Measurements from ENCODE around the gene NPIPA2. TPM values are rescaled to one million over a fixed set of nuclear protein-coding genes. Genes with fewer than 3 reads are reported as not detected.
"Not testable (repeated sequence)": the region's sequence is repeated elsewhere in the genome, so short reads cannot be mapped to it uniquely, and the experiment has no call there.

NPIPA2 gene
- total RNA-seq: 0.07 and 0.60 TPM in 2 replicates

DNA sequence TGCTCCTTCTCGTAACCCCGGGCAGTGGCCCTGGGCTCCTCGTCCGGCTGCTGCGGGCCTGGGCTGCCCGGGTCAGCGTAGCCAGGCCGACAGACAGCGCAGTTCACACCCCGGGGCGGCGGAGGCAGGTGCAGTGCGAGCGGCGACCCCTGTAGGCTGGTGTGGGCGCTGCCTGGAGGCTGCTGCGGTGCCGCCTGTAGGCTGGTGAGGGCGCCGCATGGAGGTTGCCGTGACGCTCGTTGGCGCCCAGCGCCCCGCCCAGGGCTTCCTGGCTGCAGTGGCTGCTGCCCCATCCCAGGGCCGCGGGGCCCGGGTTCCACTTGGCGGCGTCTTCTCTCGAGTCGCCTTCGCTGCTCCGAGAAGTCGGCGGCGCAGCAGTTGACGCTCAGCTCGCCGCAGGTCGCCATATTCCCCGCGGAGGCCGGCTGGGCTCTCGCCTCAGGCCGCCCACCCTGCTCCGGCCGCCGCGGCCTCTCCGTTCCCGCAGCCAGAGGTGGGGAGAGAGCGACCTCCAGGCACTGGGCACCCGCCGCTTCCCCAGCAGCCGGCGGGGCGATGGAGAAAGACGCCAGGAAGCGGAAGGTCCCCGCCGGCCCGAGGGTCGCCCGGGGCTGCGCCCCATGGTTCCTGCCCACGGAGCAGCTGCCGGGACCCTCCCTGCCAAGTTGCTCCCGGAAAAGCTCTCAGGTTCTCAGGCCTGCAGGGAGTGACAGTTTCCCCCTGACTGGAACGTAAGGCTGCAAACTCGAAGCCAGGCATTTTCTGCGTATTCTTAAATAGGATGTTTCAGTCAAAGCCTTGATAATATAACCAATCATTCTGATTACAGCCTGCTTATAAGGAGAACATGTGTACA lies at the start of gene NPIPA2:
NPIPA2 (plus strand) TSS at position 261 of the 856 bp plus-strand sequence. CDS start 5,533 bp downstream, outside the sequence.
- DNase-seq (ENCODE audit: low read depth, low spot score): not testable (repeated sequence)

DNA sequence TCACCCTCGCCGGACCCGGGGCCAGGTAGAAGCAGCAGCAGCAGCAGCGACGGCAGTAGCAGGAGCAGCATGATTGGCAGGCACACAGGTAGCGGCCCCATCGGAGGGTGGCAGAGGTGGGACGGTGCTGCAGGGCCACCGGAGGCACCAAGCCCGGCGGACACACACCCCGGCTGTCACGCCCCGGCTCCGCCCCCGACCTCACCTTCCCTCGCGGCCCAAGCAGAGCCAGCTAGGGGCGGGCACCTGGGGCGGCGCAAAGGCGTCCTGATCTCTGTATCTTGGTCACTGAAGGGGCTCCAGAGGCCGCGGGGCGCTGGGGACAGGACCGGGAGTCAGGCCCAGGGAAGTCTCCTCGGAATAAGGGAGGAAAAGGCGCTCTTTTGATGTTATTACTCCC lies 48.2 kb upstream of the NPIPA2 start, which contains the start of gene PLA2G10:
PLA2G10 (minus strand) TSS at position 180 of the 400 bp plus-strand sequence; CDS start at position 101, 79 bp downstream.
- not testable (repeated sequence) for DNase-seq (ENCODE audit: low read depth, low spot score)

DNA sequence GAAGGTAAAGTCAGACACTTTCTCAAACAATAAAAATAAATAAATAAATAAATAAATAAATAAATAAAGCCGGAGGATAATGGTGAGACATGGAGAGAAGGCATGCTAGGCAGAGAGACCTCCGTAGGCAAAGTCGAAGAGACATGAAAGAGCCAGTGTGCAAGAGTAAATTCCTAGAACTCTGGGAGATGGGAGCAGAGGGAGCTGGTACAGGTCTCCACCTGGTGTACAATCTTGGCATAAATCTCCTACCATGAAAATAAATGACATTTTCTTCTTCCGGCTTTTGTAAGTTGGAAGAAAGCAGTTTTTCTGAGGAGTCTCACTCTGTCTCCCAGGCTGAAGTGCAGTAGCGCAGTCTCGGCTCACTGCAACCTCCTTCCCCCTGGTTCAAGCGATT lies 40.5 kb upstream of the NPIPA2 start:
- DNase-seq (ENCODE audit: low read depth, low spot score): not testable (repeated sequence)

DNA sequence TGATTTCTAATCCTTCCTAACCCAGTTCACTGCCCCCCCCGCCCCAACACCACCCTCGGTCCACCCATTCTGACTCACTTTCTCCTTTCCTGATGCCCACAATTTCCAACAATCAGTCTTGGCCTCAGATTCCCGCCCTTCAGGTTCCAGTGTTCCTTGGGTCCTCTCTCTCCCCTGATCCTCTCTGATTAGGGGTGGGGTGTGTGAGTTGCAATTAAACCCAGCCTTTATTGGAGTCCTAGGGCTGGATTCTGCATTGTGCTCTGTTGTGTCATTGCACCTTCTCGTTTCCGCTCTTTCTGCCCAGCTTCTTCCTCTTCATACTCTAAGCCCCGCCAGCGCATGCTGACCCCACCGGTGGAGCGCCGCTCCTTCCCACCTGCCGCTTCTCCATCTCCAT lies 39.7 kb upstream of the NPIPA2 start:
- DNase-seq (ENCODE audit: low read depth, low spot score): not testable (repeated sequence)

DNA sequence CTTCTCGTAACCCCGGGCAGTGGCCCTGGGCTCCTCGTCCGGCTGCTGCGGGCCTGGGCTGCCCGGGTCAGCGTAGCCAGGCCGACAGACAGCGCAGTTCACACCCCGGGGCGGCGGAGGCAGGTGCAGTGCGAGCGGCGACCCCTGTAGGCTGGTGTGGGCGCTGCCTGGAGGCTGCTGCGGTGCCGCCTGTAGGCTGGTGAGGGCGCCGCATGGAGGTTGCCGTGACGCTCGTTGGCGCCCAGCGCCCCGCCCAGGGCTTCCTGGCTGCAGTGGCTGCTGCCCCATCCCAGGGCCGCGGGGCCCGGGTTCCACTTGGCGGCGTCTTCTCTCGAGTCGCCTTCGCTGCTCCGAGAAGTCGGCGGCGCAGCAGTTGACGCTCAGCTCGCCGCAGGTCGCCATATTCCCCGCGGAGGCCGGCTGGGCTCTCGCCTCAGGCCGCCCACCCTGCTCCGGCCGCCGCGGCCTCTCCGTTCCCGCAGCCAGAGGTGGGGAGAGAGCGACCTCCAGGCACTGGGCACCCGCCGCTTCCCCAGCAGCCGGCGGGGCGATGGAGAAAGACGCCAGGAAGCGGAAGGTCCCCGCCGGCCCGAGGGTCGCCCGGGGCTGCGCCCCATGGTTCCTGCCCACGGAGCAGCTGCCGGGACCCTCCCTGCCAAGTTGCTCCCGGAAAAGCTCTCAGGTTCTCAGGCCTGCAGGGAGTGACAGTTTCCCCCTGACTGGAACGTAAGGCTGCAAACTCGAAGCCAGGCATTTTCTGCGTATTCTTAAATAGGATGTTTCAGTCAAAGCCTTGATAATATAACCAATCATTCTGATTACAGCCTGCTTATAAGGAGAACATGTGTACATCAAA lies 38.9 kb upstream of the NPIPA2 start, which contains the start of gene NPIPA3:
NPIPA3 (plus strand) TSS at position 256 of the 856 bp plus-strand sequence. CDS start 5,533 bp downstream, outside the sequence.
- not testable (repeated sequence) for DNase-seq (ENCODE audit: low read depth, low spot score)

DNA sequence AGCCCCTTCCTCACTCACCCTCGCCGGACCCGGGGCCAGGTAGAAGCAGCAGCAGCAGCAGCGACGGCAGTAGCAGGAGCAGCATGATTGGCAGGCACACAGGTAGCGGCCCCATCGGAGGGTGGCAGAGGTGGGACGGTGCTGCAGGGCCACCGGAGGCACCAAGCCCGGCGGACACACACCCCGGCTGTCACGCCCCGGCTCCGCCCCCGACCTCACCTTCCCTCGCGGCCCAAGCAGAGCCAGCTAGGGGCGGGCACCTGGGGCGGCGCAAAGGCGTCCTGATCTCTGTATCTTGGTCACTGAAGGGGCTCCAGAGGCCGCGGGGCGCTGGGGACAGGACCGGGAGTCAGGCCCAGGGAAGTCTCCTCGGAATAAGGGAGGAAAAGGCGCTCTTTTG lies 9.1 kb upstream of the NPIPA2 start:
- DNase-seq (ENCODE audit: low read depth, low spot score): not testable (repeated sequence)

DNA sequence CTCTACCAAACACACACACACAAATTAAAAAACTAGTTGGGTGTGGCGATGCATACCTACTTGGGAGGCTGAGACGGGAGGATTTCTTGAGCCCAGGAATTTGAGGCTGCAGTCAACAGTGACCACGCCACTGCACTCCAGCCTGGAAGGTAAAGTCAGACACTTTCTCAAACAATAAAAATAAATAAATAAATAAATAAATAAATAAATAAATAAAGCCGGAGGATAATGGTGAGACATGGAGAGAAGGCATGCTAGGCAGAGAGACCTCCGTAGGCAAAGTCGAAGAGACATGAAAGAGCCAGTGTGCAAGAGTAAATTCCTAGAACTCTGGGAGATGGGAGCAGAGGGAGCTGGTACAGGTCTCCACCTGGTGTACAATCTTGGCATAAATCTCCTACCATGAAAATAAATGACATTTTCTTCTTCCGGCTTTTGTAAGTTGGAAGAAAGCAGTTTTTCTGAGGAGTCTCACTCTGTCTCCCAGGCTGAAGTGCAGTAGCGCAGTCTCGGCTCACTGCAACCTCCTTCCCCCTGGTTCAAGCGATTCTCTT lies 1.4 kb upstream of the NPIPA2 start:
- DNase-seq (ENCODE audit: low read depth, low spot score): not testable (repeated sequence)

DNA sequence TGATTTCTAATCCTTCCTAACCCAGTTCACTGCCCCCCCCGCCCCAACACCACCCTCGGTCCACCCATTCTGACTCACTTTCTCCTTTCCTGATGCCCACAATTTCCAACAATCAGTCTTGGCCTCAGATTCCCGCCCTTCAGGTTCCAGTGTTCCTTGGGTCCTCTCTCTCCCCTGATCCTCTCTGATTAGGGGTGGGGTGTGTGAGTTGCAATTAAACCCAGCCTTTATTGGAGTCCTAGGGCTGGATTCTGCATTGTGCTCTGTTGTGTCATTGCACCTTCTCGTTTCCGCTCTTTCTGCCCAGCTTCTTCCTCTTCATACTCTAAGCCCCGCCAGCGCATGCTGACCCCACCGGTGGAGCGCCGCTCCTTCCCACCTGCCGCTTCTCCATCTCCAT lies 539 bp upstream of the NPIPA2 start:
- not testable (repeated sequence) for DNase-seq (ENCODE audit: low read depth, low spot score)

DNA sequence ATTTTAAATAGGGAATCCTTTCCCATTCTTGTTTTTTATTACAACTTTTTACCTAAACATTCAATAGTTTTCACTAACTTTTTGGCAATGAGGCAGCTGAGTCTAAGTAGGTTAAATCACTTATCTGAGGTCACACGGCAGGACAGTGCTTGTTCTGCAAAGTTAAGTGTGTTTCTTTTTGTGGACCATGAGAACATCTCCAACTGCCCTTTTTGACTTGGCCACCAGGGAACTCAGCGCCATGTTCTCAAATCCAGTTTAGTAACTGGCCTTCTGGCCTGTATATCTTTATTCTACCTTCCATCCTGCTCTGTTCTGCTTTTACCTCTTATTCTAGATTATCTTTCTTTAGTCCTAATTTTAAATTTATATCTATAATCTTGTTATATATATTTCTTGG lies 31.3 kb downstream of the NPIPA2 start:
- not testable (repeated sequence) for DNase-seq (ENCODE audit: low read depth, low spot score)

DNA sequence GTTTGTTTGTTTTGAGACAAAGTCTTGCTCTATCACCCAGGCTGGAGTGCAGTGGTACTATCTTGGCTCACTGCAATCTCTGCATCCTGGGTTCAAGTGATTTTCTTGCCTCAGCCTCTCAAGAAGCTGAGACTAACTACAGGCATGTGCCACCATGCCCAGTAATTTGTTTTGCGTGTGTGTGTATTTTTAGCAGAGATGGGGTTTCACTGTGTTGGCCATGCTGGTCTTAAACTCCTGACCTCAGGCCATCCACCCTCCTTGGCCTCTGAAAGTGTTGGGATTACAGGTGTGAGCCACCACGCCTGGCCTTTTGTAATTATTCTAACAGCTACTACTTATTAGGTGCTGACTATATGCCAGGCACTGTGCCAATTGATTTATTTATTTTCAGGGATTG lies 33.3 kb downstream of the NPIPA2 start:
- not testable (repeated sequence) for DNase-seq (ENCODE audit: low read depth, low spot score)

DNA sequence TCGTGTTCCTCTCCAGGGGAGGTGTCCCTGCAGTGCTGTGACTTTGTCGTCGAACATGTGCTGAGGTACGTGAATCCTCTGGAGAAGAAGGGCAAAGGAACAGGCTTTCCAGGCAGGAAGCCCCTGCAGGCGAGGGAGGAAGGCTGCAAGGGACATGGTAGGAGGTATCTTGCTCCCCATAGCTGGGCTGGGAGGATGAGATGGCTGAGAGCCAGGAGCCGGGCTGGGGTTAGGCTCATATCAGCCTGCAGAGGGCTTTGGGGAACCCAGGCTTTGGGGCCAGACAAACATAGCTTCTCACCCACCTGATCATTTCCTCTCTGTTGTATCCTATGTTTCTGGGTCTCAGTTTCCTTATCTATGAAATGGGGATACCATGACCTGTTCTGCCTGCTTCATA lies 34.4 kb downstream of the NPIPA2 start:
- DNase-seq (ENCODE audit: low read depth, low spot score): not testable (repeated sequence)

DNA sequence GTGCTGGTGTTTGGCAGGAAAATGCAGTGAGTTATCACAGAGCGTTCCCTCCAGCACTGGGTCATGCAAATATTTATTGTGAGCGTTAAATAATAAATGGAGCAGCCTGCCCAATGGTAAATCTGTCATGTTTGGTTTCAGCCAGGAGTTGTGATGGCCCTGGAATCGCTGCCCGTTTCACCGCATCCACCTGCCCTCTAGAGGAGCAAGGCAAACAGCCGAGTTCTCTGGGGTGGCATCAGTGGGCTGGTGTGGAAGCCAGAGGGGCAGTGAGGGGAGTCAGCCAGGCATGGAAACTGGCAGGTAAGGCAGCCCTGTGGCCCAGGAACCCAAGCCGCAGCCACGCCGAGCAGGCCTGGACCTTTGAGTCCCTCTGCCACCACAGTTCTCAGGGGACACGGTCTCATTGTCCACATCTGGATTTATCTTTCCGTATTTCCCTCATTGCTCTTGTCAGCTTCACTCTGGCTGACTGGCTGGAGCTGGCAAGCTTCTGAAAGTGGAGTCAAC lies 37.1 kb downstream of the NPIPA2 start:
- not testable (repeated sequence) for DNase-seq (ENCODE audit: low read depth, low spot score)

DNA sequence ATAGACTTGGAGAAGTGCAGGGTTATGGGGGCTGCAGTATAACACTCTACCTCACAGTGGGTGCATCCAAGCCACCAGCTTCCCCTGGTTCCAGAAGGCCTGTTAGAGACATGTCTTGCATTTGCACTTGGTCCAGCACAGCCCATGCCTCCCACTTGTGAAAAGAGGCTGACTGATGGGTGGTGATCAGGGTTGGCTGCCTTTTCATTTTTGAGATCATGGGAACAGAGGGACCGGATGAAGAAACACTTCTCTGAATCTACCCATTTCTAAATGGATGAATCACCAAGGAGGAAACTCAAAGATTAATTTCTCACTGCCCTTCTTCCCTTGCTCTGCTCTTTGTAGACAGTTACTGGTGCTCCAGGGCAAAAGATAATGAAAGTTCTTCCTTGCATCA lies 43.8 kb downstream of the NPIPA2 start:
- not testable (repeated sequence) for DNase-seq (ENCODE audit: low read depth, low spot score)

DNA sequence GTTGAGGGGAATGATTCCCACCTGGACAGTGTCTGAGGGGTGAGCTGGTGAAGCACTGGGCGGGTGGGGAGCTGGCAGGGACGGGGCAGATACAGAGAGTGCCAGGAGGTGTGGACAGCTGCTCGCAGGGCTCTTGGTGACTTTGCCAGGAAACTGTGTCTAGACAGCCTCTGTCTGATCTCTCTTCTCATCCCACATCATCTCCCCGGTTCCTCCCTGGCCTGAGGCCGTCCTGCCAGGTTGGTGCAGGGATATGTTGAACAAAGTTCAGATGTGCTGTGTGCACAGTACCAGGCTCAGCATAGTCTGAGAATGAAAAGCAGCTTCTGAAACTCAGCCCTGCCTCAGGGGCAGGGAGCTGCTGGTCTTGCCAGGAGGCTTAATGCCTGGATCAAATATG lies 47.2 kb downstream of the NPIPA2 start:
- not testable (repeated sequence) for DNase-seq (ENCODE audit: low read depth, low spot score)

DNA sequence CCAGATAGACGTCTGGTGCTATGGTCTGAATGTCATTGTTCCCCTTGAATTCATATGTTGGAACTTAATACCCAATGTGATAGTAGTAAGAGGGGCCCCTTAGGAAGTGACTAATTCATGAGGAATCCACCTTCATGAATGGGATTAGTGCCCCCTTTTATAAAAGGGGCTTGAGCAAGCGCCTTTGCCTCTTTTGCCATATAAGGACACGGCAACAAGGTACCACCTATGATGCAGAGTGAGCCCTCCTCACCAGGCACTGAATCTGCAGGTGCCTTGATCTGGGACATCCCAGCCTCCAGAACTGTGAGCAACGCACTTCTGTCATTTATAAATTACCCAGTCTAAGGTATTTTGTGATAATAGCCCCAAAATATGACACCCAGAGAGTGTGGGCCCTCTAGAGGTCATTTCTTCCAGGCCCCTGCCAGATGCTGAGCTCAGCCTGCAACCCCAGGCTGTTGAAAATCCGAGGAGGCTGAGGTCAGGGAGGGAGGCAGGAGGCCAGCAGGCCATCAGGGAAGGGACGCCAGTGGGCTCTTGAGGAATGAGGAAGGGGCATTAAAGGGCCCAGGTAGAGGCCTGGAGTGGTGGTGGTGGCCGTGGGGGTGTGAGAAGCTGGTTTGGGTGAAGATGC lies 48.1 kb downstream of the NPIPA2 start:
- not testable (repeated sequence) for DNase-seq (ENCODE audit: low read depth, low spot score)

DNA sequence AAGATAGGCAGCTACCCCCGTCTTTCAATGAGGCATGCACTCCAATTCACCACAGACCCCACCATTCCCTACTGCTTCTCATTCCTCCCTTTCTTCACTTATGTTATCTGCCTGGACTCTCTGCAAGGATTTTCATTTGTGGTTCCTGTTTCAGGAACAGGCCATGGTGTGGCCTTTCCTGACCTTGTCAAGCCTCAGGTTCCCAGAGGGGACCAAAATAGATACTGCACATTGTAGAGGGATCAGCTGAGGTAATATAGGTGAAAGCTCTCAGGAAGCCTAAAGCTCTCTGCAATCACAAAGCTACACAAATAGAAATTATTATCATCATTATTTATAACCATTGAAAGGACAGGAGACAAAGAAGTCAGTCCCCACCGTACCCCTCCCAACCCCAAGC lies 50.6 kb downstream of the NPIPA2 start:
- DNase-seq (ENCODE audit: low read depth, low spot score): not testable (repeated sequence)

DNA sequence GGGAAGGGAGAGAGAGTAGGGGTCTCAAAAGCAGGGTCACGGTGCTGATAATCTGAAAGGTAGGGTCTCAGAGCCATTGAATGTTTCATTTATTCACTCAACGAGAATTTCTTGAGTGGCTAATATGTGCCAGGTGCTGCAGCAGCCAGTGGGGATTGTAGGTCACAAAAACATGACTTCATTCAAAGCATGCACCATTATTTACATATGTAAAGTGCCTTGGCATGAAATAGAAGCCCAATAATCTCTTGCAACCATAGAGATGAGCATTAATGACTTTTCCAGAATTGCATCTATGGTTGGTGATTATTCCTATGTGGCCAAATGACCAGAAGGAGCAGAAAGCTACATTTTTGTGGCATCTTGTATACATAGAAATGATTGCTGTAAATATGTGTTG lies 55.2 kb downstream of the NPIPA2 start:
- DNase-seq (ENCODE audit: low read depth, low spot score): not testable (repeated sequence)

DNA sequence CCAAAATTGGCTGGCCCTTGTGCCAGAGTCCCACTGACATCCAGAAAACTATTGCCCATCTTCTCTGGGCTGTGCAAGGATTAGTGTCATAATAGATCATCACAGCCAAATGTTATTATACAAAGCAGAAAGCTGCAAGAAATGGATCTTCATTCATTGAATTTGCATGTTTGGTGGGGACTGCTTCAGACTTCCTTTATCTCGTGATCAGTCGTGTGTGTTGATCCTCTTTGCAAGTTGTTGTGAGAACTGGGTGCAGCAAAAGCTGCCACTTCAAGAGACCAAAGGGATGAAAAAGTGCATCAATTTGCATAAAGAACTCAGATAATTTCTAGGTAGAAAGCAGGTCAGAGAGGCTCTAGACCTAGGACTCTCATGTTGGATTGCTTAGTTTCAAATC lies 61.2 kb downstream of the NPIPA2 start:
- DNase-seq (ENCODE audit: low read depth, low spot score): not testable (repeated sequence)

DNA sequence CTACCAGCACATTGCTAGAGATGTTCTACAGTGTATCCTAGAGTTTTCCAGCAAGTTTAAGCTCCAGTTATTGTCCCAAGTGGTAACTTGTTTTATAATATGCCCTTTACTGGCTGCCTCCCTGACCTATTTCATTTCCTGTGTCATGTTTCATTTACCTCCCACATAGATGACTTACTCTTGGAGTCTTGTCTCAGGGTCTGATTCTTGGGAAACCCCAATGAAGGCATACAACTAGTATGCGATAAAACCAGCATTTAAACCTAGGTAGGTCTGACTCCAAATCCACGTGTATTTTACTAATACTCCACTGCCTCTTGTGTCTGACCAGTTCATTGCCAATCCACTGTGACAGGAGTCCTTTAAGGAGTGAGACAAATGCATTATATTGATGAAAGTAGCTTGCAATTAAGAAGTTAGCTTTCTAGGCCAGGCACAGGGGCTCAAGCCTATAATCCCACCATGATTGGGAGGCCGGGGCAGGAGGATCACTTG lies 64.9 kb downstream of the NPIPA2 start:
- DNase-seq (ENCODE audit: low read depth, low spot score): not testable (repeated sequence)

DNA sequence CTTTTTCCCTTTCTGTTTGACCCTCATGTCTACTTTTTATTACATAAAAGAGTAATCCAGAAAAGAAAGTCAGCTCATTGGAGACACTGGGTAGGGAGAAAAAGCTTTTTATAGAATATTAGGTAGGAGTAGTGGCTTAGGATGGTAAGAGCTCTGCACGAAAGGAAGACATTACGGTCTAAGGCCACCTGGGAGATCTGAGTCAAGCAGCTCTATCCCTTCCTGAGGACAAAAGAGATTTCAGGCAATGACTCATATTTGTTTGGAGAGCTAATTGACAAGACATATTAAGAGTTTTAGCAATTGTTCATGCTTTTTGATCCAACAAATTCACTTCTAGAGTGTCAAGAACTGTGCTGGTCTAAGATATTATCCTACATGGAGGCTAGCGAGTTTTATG lies 71.6 kb downstream of the NPIPA2 start:
- DNase-seq (ENCODE audit: low read depth, low spot score): not testable (repeated sequence)

Measured in pulmonary artery endothelial cell (primary cell).